GM19240 (cell line): ENCODE measurements around the gene SHROOM1.
"Not testable (repeated sequence)": the region's sequence is repeated elsewhere in the genome, so short reads cannot be mapped to it uniquely, and the experiment has no call there.

Source experiments
- DNase-seq: peaks from one replicate; pipeline ENCODE4 v3.0.0; 2011; ENCODE audit warnings: low spot score; ENCODE audit not compliant: insufficient read length

Gene SHROOM1

GRCh38 chr5:132808448-132808847 is 22.0 kb downstream of the SHROOM1 start:
- DNase-seq = no peak

GRCh38 chr5:132807163-132807838 is 23.1 kb downstream of the SHROOM1 start:
- no peak for DNase-seq

- not testable (repeated sequence) for DNase-seq
Measured at GRCh38 chr5:132806804-132807162, 23.7 kb downstream of the SHROOM1 start.

DNA sequence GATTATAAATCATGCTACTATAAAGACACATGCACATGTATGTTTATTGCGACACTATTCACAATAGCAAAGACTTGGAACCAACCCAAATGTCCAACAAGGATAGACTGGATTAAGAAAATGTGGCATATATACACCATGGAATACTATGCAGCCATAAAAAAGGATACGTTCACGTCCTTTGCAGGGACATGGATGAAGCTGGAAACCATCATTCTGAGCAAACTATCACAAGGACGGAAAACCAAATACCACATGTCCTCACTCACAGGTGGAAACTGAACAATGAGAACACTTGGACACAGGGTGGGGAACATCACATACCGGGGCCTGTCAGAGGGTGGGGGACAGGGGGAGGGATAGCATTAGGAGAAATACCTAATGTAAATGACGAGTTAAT is 24.6 kb downstream of the SHROOM1 start:
- DNase-seq = not testable (repeated sequence)

DNA sequence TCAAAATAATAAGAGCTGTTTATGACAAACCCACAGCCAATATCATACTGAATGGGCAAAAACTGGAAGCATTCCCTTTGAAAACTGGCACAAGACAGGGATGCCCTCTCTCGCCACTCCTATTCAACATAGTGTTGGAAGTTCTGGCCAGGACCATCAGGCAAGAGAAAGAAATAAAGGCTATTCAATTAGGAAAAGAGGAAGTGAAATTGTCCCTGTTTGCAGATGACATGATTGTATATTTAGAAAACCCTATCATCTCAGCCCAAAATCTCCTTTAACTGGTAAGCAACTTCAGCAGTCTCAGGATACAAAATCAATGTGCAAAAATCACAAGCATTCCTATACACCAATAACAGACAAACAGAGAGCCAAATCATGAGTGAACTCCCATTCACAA is 26.2 kb downstream of the SHROOM1 start:
- DNase-seq = not testable (repeated sequence)

GRCh38 chr5:132802685-132803066 is 27.8 kb downstream of the SHROOM1 start:
- not testable (repeated sequence) for DNase-seq

- no peak for DNase-seq
Measured at GRCh38 chr5:132802044-132802684, 28.3 kb downstream of the SHROOM1 start.

- no peak for DNase-seq
Measured at GRCh38 chr5:132800545-132800944, 29.9 kb downstream of the SHROOM1 start.

GRCh38 chr5:132799392-132799791 is 31.1 kb downstream of the SHROOM1 start:
- no peak for DNase-seq

- DNase-seq = no peak
Measured at GRCh38 chr5:132797651-132798050, 32.8 kb downstream of the SHROOM1 start.

DNA sequence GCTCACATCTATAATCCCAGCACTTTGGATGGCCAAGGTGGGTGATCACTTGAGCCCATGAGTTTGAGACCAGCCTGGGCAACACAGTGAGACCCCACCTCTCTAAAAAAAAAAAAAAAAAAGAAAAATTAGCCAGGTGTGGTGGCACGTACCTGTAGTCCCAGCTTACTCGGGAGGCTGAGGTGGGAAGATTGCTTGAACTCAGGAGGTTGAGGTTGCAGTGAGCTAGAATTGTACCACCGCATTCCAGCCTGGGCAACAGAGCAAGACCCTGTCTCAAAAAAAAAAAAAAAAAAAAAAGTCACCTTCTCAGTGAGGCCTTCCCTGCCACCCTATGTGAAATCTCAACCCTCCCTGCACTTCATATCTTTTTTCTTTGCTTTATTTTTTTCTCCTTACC is 39.4 kb downstream of the SHROOM1 start:
- DNase-seq = no peak

GRCh38 chr5:132790201-132790865 is 40.1 kb downstream of the SHROOM1 start:
- no peak for DNase-seq

- no peak for DNase-seq
Measured at GRCh38 chr5:132788990-132789886, 41.2 kb downstream of the SHROOM1 start.

- no peak for DNase-seq
Measured at GRCh38 chr5:132788508-132788907, 41.9 kb downstream of the SHROOM1 start.

DNA sequence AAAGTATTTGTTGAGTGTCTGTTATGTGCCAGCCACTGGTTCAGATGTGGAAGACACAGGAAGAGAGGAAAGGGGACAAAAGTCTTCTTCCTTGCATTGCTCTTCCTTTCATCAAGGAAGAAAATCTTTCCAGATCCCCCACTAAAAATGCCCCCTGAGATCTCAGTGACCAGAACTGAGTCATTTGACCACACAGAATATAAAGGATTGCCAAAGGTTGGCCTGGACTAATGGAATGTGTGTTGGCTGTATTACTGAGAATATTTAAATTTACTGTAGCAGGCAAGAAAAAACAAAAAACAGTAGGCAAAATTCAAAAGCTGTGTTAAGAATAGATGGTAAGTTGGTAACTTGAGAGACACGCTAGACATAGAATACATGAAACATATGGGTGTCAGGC is 43.4 kb downstream of the SHROOM1 start:
- no peak for DNase-seq

- no peak for DNase-seq
Measured at GRCh38 chr5:132785864-132786263, 44.6 kb downstream of the SHROOM1 start.

DNA sequence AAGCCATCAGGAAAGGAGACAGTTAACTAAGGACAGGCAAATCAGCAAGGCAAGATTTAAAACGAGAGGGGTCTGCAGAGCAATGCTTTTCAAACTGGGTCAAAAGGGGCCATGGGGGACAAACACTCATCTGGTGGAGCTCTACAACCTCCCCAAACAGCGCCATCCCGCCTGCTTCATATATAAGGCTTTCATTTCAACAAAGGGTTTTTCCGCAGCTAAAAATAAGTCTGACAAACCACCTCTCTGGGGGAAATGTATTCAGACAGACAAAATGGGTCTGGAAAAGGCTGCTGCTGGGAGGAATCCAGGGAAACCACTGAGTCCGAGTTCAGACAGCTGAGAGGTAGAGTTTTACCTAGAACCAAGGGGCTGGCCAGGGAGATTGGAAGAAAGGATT is 45.1 kb downstream of the SHROOM1 start:
- no peak for DNase-seq

GRCh38 chr5:132782101-132782500 is 48.3 kb downstream of the SHROOM1 start:
- DNase-seq = no peak

DNA sequence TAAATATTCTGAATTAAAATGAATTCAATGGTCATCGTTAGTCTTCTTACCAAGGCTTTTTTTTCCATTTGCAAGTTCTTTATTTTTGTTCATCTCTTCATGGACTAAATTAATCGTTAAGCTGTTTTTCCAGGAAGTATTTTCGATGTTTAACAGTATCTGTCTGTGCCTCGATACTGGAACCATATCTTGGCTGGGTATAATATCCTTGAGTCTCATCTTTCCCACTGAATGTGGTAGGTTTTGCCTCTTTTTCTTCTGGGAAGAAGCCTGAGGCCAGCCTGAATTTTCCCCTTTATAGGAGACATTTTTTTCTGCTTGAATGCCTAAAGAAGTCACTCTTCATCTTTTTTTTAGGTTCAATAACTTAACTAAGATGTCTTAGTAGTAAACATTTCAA is 49.4 kb downstream of the SHROOM1 start:
- DNase-seq = no peak

DNA sequence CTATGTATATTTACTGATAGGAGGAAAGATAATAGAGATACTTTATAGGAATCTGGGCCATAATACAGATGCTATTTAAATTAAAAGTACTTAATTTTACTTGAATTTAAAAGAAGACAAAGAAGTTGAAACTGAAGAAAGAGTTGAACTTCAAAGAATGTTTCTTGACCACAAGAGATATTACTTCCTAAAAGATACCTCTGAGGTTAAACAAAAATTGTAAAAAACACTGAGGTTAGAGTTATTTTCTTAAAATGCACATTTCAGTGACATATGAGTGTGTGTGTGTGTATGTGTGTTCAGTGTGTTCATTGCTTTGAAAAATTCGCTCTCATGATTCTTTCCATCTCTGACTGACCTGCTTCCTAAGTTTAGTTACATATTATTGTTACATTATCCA is 49.9 kb downstream of the SHROOM1 start:
- DNase-seq = no peak

GRCh38 chr5:132779961-132780360 is 50.5 kb downstream of the SHROOM1 start:
- DNase-seq = no peak

DNA sequence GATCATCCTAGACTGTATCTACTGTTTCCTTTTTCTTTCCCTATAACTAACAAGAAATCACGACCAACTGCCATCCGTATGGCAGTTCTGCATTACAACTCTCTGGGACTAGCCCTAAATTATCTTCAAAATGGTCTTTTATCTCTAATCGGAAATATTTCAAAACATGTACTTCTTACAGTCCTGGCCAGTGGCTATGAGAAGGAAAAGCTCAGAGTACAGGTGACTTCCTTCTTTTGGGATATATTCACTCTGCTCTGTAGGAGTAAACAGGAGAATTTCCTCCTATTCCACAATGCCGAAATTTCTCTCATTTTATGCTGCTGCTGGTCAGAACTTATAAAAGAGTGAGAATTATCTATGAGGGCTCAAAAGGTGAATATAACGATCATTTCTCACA is 51.6 kb downstream of the SHROOM1 start:
- DNase-seq = no peak
